Spleen (tissue), 11 donors: Measurements from ENCODE around the gene NAALADL1. TPM values are rescaled to one million over a fixed set of nuclear protein-coding genes. Genes with fewer than 3 reads are reported as not detected.
"Not testable (repeated sequence)": the region's sequence is repeated elsewhere in the genome, so short reads cannot be mapped to it uniquely, and the experiment has no call there.

Source experiments
- DNase-seq: peaks from one replicate; pipeline ENCODE4 v3.0.0-alpha.2; 2020
- H3K27ac ChIP-seq, 8 donors: fragments of 200-600 bp; sonication (generic) in 7 of 8; 1 replicate in 4 of 8; 2 replicates in 4 of 8; pipeline versions ENCODE4 v1.5.0 to v1.8.0; 2016 to 2021; ENCODE audit warnings: inconsistent platforms in 4 of 8, mild to moderate bottlenecking in 4 of 8, moderate library complexity in 1 of 8
- H3K27me3 ChIP-seq, 7 donors: fragments of 200-600 bp; sonication (generic) in 6 of 7; replicated peaks in 1 of 7; 1 replicate in 4 of 7; 2 replicates in 3 of 7; pipeline versions ENCODE4 v1.5.0 to v1.8.0; 2016 to 2021; ENCODE audit warnings: inconsistent platforms in 3 of 7, mild to moderate bottlenecking in 1 of 7
- H3K36me3 ChIP-seq, 6 donors: fragments of 200-600 bp; sonication (generic) in 5 of 6; 1 replicate in 4 of 6; 2 replicates in 2 of 6; pipeline versions ENCODE4 v1.5.0 to v1.8.0; 2016 to 2021; ENCODE audit warnings: inconsistent platforms in 2 of 6
- H3K4me1 ChIP-seq, 6 donors: fragments of 200-600 bp; sonication (generic) in 5 of 6; 1 replicate in 3 of 6; 2 replicates in 3 of 6; pipeline versions ENCODE4 v1.5.0 to v1.8.0; 2016 to 2021; ENCODE audit warnings: inconsistent platforms in 3 of 6
- H3K4me3 ChIP-seq, 8 donors: fragments of 200-600 bp; sonication (generic) in 7 of 8; 1 replicate in 4 of 8; 2 replicates in 4 of 8; pipeline versions ENCODE4 v1.5.0 to v1.8.0; 2016 to 2021; ENCODE audit warnings: inconsistent platforms in 4 of 8, mild to moderate bottlenecking in 4 of 8, moderate library complexity in 2 of 8
- H3K9me3 ChIP-seq, 8 donors: fragments of 200-600 bp; sonication (generic) in 7 of 8; 1 replicate in 4 of 8; 2 replicates in 4 of 8; pipeline versions ENCODE4 v1.5.0 to v1.8.0; 2016 to 2021; ENCODE audit warnings: inconsistent platforms in 4 of 8
- CTCF ChIP-seq, 11 experiments: fragments of 200-600 bp in 7 of 11; fragments of 450-650 bp in 4 of 11; sonication (generic) in 4 of 11; IDR thresholded peaks in 8 of 11; conservative IDR thresholded peaks in 3 of 11; 1 replicate in 7 of 11; 2 replicates in 4 of 11; pipeline versions ENCODE4 v1.4.0 to v1.8.0; 2016 to 2021; ENCODE audit warnings: antibody characterized with exemption in 11 of 11, inconsistent platforms in 4 of 11, mild to moderate bottlenecking in 1 of 11
- POLR2A ChIP-seq, 3 donors: fragments of 450-650 bp; IDR thresholded peaks; one replicate each; pipeline ENCODE4 v1.5.1; 2017; ENCODE audit warnings: antibody characterized with exemption in 3 of 3, mild to moderate bottlenecking in 1 of 3
- POLR2AphosphoS5 ChIP-seq, 3 donors: sonication (generic); formaldehyde crosslinking; IDR thresholded peaks; one replicate each; pipeline ENCODE4 v1.5.1; 2017; ENCODE audit warnings: antibody characterized with exemption in 3 of 3
- WGBS, 5 donors: extraction: QIAGEN DNeasy Blood & Tissue Kit in 3 of 5; methylation state at CpG; one replicate each; pipeline versions ENCODE4 v1.1.5 to v1.1.7; 2013 to 2018; 5-methylcytosine and 5-hydroxymethylcytosine counted together
- intact Hi-C: fragments of 100-400 bp; cut with DNase I; formaldehyde crosslinking; loops from one replicate; pipeline ENCODE4 v1.15.0; 2023; ENCODE audit warnings: low total_unique reads
- polyA plus RNA-seq, 3 donors: library from polyadenylated mRNA; stranded (reverse); fragments of 200-250 nt; gene quantifications; one replicate each; pipeline ENCODE4 v1.2.1, GENCODE V29; 2013
- total RNA-seq, 7 donors: library from RNA; depleted of rRNA in 3 of 7; stranded (reverse); fragments of >200 nt in 3 of 7; fragmentation: NEBNext Ultra II Directional in 4 of 7; extraction: Animal tissue kit (Norgen Biotek cat#: 25700) in 4 of 7; gene quantifications; one replicate each; pipeline versions ENCODE4 v1.1.0 to v1.2.1, GENCODE V29; 2016 to 2021
- donor health status: healthy with polysubstance abuse.
- donor health status: DM: no; HTN: no; CAD: no; lungs with moderate emphysema.
- donor health status: DM: no; HTN: no; CAD: no.
- donor health status: Bipolar disorder and iron deficiency.
- donor health status: healthy.
- donor health status: DM: no; HTN: no; CAD: no.
- donor health status: DM: yes; HTN: yes; CAD: no.

The NAALADL1 gene
- total and polyA plus RNA-seq, 10 donors: 13.0 to 45.2 (median 20.8) TPM

DNA sequence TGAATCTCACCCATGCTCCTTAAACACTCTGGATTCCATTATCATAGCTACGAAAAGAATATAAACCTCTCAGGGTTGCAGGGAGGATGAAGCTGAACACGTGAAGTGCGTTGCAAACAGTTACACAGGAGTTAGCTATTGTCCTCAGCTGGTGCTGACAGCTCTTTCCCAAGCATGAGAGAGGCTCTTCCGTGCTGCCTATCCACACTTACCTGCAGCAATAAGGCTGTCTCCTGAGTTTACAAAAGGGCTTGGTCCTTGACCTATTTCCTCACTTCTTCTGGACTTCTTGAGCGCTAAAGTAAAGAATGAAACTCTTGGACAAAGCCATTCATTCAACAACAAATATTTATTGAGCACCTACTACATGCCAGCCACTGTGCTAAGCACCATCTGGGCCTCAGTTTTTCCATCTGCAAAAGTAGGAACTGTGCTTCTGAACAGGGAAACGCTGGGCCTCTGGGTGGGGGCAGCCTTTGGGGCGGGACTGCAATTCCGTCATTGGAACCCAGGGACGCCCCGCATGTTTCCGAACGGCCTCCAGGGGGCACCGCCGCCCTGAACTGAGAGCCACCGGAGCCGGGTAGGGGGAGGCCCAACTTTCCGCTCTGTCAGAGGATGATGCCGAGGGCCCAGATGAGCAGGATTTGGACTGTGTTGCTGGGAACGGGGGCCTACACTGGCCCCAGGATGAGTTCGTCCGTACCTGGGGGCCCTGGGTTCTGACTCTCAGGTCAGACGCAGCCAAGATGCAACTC, 45.0 kb downstream of the NAALADL1 start:
- Histone ChIP-seq H3K27ac (peak overlapping the region; percentile 96 to 100 (median 99)), H3K4me1 (peaks cover 13 to 48% (median 29%) of the 10 kb centered on the region in 6 donors), H3K27me3 (no peaks in the 10 kb centered on the region), H3K4me3 (peak overlapping the region; percentile 68 to 95 (median 79)), H3K36me3 (peaks cover 0 to 11% (median 2%) of the 10 kb centered on the region in 6 donors), H3K9me3 (no peaks in the 10 kb centered on the region)
- intact Hi-C loops: no loop called here
- peak; percentile 97 for DNase-seq
- TF ChIP-seq CTCF (IDR thresholded peaks at IDR 0.05 in 8 of 11, conservative IDR thresholded peaks at IDR 0.05 in 3 of 11): peak; percentile 64 to 94 (median 86)
- TF ChIP-seq POLR2A (IDR thresholded peaks at IDR 0.05): peak in 2 of 3 donors; percentile 46 to 74
- peak; percentile 89 to 92 (median 89) for TF ChIP-seq POLR2AphosphoS5 (IDR thresholded peaks at IDR 0.05)
- 15 to 35% (median 16%) methylated on average over 9 to 22 of the region's 22 CpGs for WGBS, 5 donors

GRCh38 chr11:65008873-65009272, 49.5 kb downstream of the NAALADL1 start:
- DNase-seq: no peak
- H3K27ac ChIP-seq: no peak overlapping the region
- H3K36me3 ChIP-seq: no peaks in the 10 kb centered on the region
- H3K4me3 ChIP-seq: no peak overlapping the region
- no peaks in the 10 kb centered on the region for H3K27me3 ChIP-seq
- 80 to 91% (median 82%) methylated on average over 2 of the region's 2 CpGs for WGBS, 5 donors
- peaks cover 5 to 14% (median 9%) of the 10 kb centered on the region in 6 donors for H3K4me1 ChIP-seq
- no peaks in the 10 kb centered on the region for H3K9me3 ChIP-seq
- intact Hi-C loops: no loop called here
- TF ChIP-seq POLR2A (IDR thresholded peaks at IDR 0.05) (no peak), POLR2AphosphoS5 (IDR thresholded peaks at IDR 0.05) (no peak), CTCF (IDR thresholded peaks at IDR 0.05 in 8 of 11, conservative IDR thresholded peaks at IDR 0.05 in 3 of 11) (no peak)

GRCh38 chr11:65008016-65008415, 50.3 kb downstream of the NAALADL1 start:
- TF ChIP-seq POLR2AphosphoS5 (IDR thresholded peaks at IDR 0.05) (no peak), CTCF (IDR thresholded peaks at IDR 0.05 in 8 of 11, conservative IDR thresholded peaks at IDR 0.05 in 3 of 11) (no peak), POLR2A (IDR thresholded peaks at IDR 0.05) (no peak)
- H3K9me3 ChIP-seq: no peaks in the 10 kb centered on the region
- H3K27ac ChIP-seq: no peak overlapping the region
- intact Hi-C loops: no loop called here
- peaks cover 2 to 8% (median 4%) of the 10 kb centered on the region in 6 donors for H3K4me1 ChIP-seq
- H3K27me3 ChIP-seq: no peaks in the 10 kb centered on the region
- no peak for DNase-seq
- no peaks in the 10 kb centered on the region for H3K36me3 ChIP-seq
- H3K4me3 ChIP-seq: no peak overlapping the region
- WGBS, 5 donors: 77 to 85% (median 82%) methylated on average over 7 of the region's 7 CpGs

- H3K4me3 ChIP-seq, H3K27me3 ChIP-seq, H3K27ac ChIP-seq, DNase-seq, H3K36me3 ChIP-seq, intact Hi-C loops, H3K9me3 ChIP-seq: not testable (repeated sequence)
- WGBS, 5 donors: 60 to 75% (median 67%) methylated on average over 3 of the region's 3 CpGs
- peaks cover 0 to 20% (median 0%) of the 10 kb centered on the region in 6 donors for H3K4me1 ChIP-seq
Observed at GRCh38 chr11:65003968-65004367, 54.4 kb downstream of the NAALADL1 start.
